Neuronal stem cell (in vitro differentiated cells): Measurements from ENCODE around the gene DLX6.

Source experiments
- DNase-seq: peaks from one replicate; pipeline ENCODE4 v3.0.0-alpha.2; 2013; ENCODE audit warnings: low spot score
- H2AFZ ChIP-seq: one replicate; pipeline ENCODE4 v1.6.1; 2013; ENCODE audit warnings: mild to moderate bottlenecking, low read length, inconsistent platforms
- H2AK5ac ChIP-seq: 2 replicates; pipeline ENCODE4 v1.6.1; 2013; ENCODE audit warnings: low read depth, mild to moderate bottlenecking, inconsistent platforms, low read length, moderate library complexity, mixed read lengths
- H2BK120ac ChIP-seq: 2 replicates; pipeline ENCODE4 v1.6.1; 2013; ENCODE audit warnings: low read depth, mild to moderate bottlenecking, inconsistent platforms, low read length, moderate library complexity, mixed read lengths
- H2BK12ac ChIP-seq: one replicate; pipeline ENCODE4 v1.6.1; 2013; ENCODE audit warnings: low read length, inconsistent platforms
- H2BK15ac ChIP-seq: 2 replicates; pipeline ENCODE4 v1.6.1; 2013; ENCODE audit warnings: mild to moderate bottlenecking, low read length, inconsistent platforms, mixed read lengths
- H2BK5ac ChIP-seq: one replicate; pipeline ENCODE4 v1.6.1; 2013; ENCODE audit warnings: inconsistent platforms, mild to moderate bottlenecking, low read length, moderate library complexity
- H3K14ac ChIP-seq: one replicate; pipeline ENCODE4 v1.6.1; 2013; ENCODE audit warnings: low read length, inconsistent platforms
- H3K18ac ChIP-seq: 2 replicates; pipeline ENCODE4 v1.6.1; 2013; ENCODE audit warnings: low read length, inconsistent platforms
- H3K23ac ChIP-seq: 2 replicates; pipeline ENCODE4 v1.6.1; 2013; ENCODE audit warnings: low read depth, mild to moderate bottlenecking, mixed read lengths, low read length, inconsistent platforms; ENCODE audit not compliant: poor library complexity
- H3K27ac ChIP-seq: replicated peaks from 3 replicates; pipeline ENCODE4 v1.5.1; 2013; ENCODE audit warnings: low read length, inconsistent platforms
- H3K27me3 ChIP-seq, 3 experiments: 2 replicates each; pipeline ENCODE4 v1.6.1; 2013; ENCODE audit warnings: low read length in 3 of 3, mild to moderate bottlenecking in 2 of 3, inconsistent platforms in 1 of 3, low read depth in 1 of 3, mixed read lengths in 1 of 3, moderate library complexity in 1 of 3; ENCODE audit not compliant: control insufficient read depth in 3 of 3, insufficient read depth in 3 of 3
- H3K36me3 ChIP-seq, 2 donors: replicated peaks in 1 of 2; 2 replicates each; pipeline ENCODE4 v1.6.1; 2013; ENCODE audit warnings: low read length in 2 of 2; ENCODE audit not compliant: control insufficient read depth in 2 of 2, insufficient read depth in 2 of 2
- H3K4ac ChIP-seq: 2 replicates; pipeline ENCODE4 v1.6.1; 2013; ENCODE audit warnings: inconsistent platforms, mild to moderate bottlenecking, low read length, moderate library complexity
- H3K4me1 ChIP-seq, 2 donors: 1 replicate in 1 of 2; 2 replicates in 1 of 2; pipeline ENCODE4 v1.6.1; 2013; ENCODE audit warnings: low read length in 2 of 2, low read depth in 1 of 2; ENCODE audit not compliant: control insufficient read depth in 2 of 2, insufficient read depth in 1 of 2
- H3K4me2 ChIP-seq: one replicate; pipeline ENCODE4 v1.6.1; 2013; ENCODE audit warnings: mild to moderate bottlenecking, low read length, inconsistent platforms; ENCODE audit not compliant: insufficient read depth, poor library complexity, severe bottlenecking
- H3K4me3 ChIP-seq, 2 donors: 2 replicates each; pipeline ENCODE4 v1.5.1; 2013; ENCODE audit warnings: low read length in 2 of 2, mild to moderate bottlenecking in 2 of 2, inconsistent platforms in 1 of 2, moderate library complexity in 1 of 2
- H3K79me1 ChIP-seq: one replicate; pipeline ENCODE4 v1.6.1; 2013; ENCODE audit warnings: low read depth, mild to moderate bottlenecking, inconsistent platforms, low read length, moderate library complexity
- H3K9ac ChIP-seq: one replicate; pipeline ENCODE4 v1.6.1; 2013; ENCODE audit warnings: mild to moderate bottlenecking, low read depth, low read length, inconsistent platforms; ENCODE audit not compliant: poor library complexity
- H3K9me3 ChIP-seq, 2 donors: replicated peaks in 1 of 2; 2 replicates each; pipeline versions ENCODE3 to v1.6.1; 2013; ENCODE audit warnings: low read length in 2 of 2, mild to moderate bottlenecking in 2 of 2, inconsistent platforms in 1 of 2, low read depth in 1 of 2, mixed read lengths in 1 of 2, moderate library complexity in 1 of 2; ENCODE audit not compliant: control insufficient read depth in 2 of 2, insufficient read depth in 1 of 2
- H4K8ac ChIP-seq: one replicate; pipeline ENCODE4 v1.6.1; 2013; ENCODE audit warnings: low read depth, mild to moderate bottlenecking, inconsistent platforms, low read length, moderate library complexity
- H4K91ac ChIP-seq: one replicate; pipeline ENCODE4 v1.6.1; 2013; ENCODE audit warnings: low read length, low read depth, mild to moderate bottlenecking, inconsistent platforms; ENCODE audit not compliant: poor library complexity
- WGBS, 2 donors: extraction: QIAGEN DNeasy Blood & Tissue Kit; methylation state at CpG; one replicate each; pipeline ENCODE4 v1.1.7; 2013; ENCODE audit warnings: missing lambda C conversion rate in 2 of 2, mixed read lengths in 1 of 2; ENCODE audit not compliant: insufficient read length in 2 of 2, insufficient replicate concordance in 1 of 2; ENCODE audit errors: extremely low coverage in 2 of 2; 5-methylcytosine and 5-hydroxymethylcytosine counted together

Gene DLX6

GRCh38 chr7:96995406-96996110 lies 9.8 kb upstream of the DLX6 start:
- no peak overlapping the region for H3K4me2 ChIP-seq
- no peak overlapping the region for H2BK5ac ChIP-seq
- no peak overlapping the region for H4K91ac ChIP-seq
- H3K27ac ChIP-seq: no peak overlapping the region
- peaks cover 0 to 5% of the 10 kb centered on the region in 2 donors for H3K4me1 ChIP-seq
- peaks cover 9 to 11% of the 10 kb centered on the region in 2 donors for H3K9me3 ChIP-seq
- no peak overlapping the region for H3K18ac ChIP-seq
- H2AK5ac ChIP-seq: no peak overlapping the region
- H3K14ac ChIP-seq: no peak overlapping the region
- no peak overlapping the region for H2BK12ac ChIP-seq
- no peak overlapping the region for H2BK15ac ChIP-seq
- H4K8ac ChIP-seq: no peak overlapping the region
- H2AFZ ChIP-seq: no peak overlapping the region
- peaks cover 39 to 98% (median 85%) of the 10 kb centered on the region in 3 experiments for H3K27me3 ChIP-seq
- DNase-seq: peak; percentile 3
- H3K79me1 ChIP-seq: no peaks in the 10 kb centered on the region
- no CpG with 5 or more reads among the region's 6 CpGs for WGBS, 2 donors
- no peak overlapping the region for H3K23ac ChIP-seq
- no peak overlapping the region for H3K4ac ChIP-seq
- no peak overlapping the region for H3K9ac ChIP-seq
- no peak overlapping the region for H2BK120ac ChIP-seq
- no peak overlapping the region for H3K4me3 ChIP-seq
- H3K36me3 ChIP-seq: no peaks in the 10 kb centered on the region

GRCh38 chr7:96996111-96996957 lies 9.0 kb upstream of the DLX6 start:
- no peak overlapping the region for H2BK12ac ChIP-seq
- no peak overlapping the region for H4K91ac ChIP-seq
- no peak overlapping the region for H2BK120ac ChIP-seq
- no peak overlapping the region for H3K4me2 ChIP-seq
- no peak overlapping the region for H3K23ac ChIP-seq
- peaks cover 0 to 5% of the 10 kb centered on the region in 2 donors for H3K4me1 ChIP-seq
- no CpG with 5 or more reads among the region's 32 CpGs for WGBS, 2 donors
- no peaks in the 10 kb centered on the region for H3K36me3 ChIP-seq
- peaks cover 39 to 98% (median 93%) of the 10 kb centered on the region in 3 experiments for H3K27me3 ChIP-seq
- no peak overlapping the region for H3K9ac ChIP-seq
- no peak overlapping the region for H2AK5ac ChIP-seq
- no peak overlapping the region for H3K18ac ChIP-seq
- peak; percentile 48 for DNase-seq
- H3K4ac ChIP-seq: no peak overlapping the region
- H3K14ac ChIP-seq: no peak overlapping the region
- no peak overlapping the region for H4K8ac ChIP-seq
- peaks cover 9 to 11% of the 10 kb centered on the region in 2 donors for H3K9me3 ChIP-seq
- H3K27ac ChIP-seq: no peak overlapping the region
- peak overlapping the region in 1 of 2 donors; percentile 7 for H3K4me3 ChIP-seq
- no peak overlapping the region for H2BK15ac ChIP-seq
- no peak overlapping the region for H2BK5ac ChIP-seq
- H2AFZ ChIP-seq: no peak overlapping the region
- H3K79me1 ChIP-seq: no peaks in the 10 kb centered on the region

- Histone ChIP-seq H3K9me3 (peaks cover 9 to 11% of the 10 kb centered on the region in 2 donors), H2BK15ac (no peak overlapping the region), H2BK120ac (no peak overlapping the region), H3K79me1 (no peaks in the 10 kb centered on the region), H3K4me2 (no peak overlapping the region), H3K27ac (no peak overlapping the region), H3K18ac (no peak overlapping the region), H3K27me3 (peaks cover 41 to 98% (median 94%) of the 10 kb centered on the region in 3 experiments), H3K23ac (no peak overlapping the region), H2AFZ (no peak overlapping the region), H3K4me1 (peaks cover 0 to 5% of the 10 kb centered on the region in 2 donors), H3K14ac (no peak overlapping the region), H3K9ac (no peak overlapping the region), H2BK5ac (no peak overlapping the region), H2BK12ac (no peak overlapping the region), H3K4ac (no peak overlapping the region), H2AK5ac (no peak overlapping the region), H4K8ac (no peak overlapping the region), H4K91ac (no peak overlapping the region), H3K4me3 (no peak overlapping the region), H3K36me3 (no peaks in the 10 kb centered on the region)
- no CpG with 5 or more reads among the region's 14 CpGs for WGBS, 2 donors
- DNase-seq: peak; percentile 4
These were observed 8.3 kb upstream of the DLX6 start for GRCh38 chr7:96996958-96997511.
